Spleen (tissue), 11 donors: ENCODE measurements around the gene MEOX1. TPM values are rescaled to one million over a fixed set of nuclear protein-coding genes. Genes with fewer than 3 reads are reported as not detected.
A peak's percentile ranks its signal among the peaks of the same experiment; 100 is the strongest.

Experiments used
- DNase-seq: peaks from one replicate; pipeline ENCODE4 v3.0.0-alpha.2; 2020
- H3K27ac ChIP-seq, 8 donors: fragments of 200-600 bp; sonication (generic) in 7 of 8; 1 replicate in 4 of 8; 2 replicates in 4 of 8; pipeline versions ENCODE4 v1.5.0 to v1.8.0; 2016 to 2021; ENCODE audit warnings: inconsistent platforms in 4 of 8, mild to moderate bottlenecking in 4 of 8, moderate library complexity in 1 of 8
- H3K27me3 ChIP-seq, 7 donors: fragments of 200-600 bp; sonication (generic) in 6 of 7; replicated peaks in 1 of 7; 1 replicate in 4 of 7; 2 replicates in 3 of 7; pipeline versions ENCODE4 v1.5.0 to v1.8.0; 2016 to 2021; ENCODE audit warnings: inconsistent platforms in 3 of 7, mild to moderate bottlenecking in 1 of 7
- H3K36me3 ChIP-seq, 6 donors: fragments of 200-600 bp; sonication (generic) in 5 of 6; 1 replicate in 4 of 6; 2 replicates in 2 of 6; pipeline versions ENCODE4 v1.5.0 to v1.8.0; 2016 to 2021; ENCODE audit warnings: inconsistent platforms in 2 of 6
- H3K4me1 ChIP-seq, 6 donors: fragments of 200-600 bp; sonication (generic) in 5 of 6; 1 replicate in 3 of 6; 2 replicates in 3 of 6; pipeline versions ENCODE4 v1.5.0 to v1.8.0; 2016 to 2021; ENCODE audit warnings: inconsistent platforms in 3 of 6
- H3K4me3 ChIP-seq, 8 donors: fragments of 200-600 bp; sonication (generic) in 7 of 8; 1 replicate in 4 of 8; 2 replicates in 4 of 8; pipeline versions ENCODE4 v1.5.0 to v1.8.0; 2016 to 2021; ENCODE audit warnings: inconsistent platforms in 4 of 8, mild to moderate bottlenecking in 4 of 8, moderate library complexity in 2 of 8
- H3K9me3 ChIP-seq, 8 donors: fragments of 200-600 bp; sonication (generic) in 7 of 8; 1 replicate in 4 of 8; 2 replicates in 4 of 8; pipeline versions ENCODE4 v1.5.0 to v1.8.0; 2016 to 2021; ENCODE audit warnings: inconsistent platforms in 4 of 8
- CTCF ChIP-seq, 11 experiments: fragments of 200-600 bp in 7 of 11; fragments of 450-650 bp in 4 of 11; sonication (generic) in 4 of 11; IDR thresholded peaks in 8 of 11; conservative IDR thresholded peaks in 3 of 11; 1 replicate in 7 of 11; 2 replicates in 4 of 11; pipeline versions ENCODE4 v1.4.0 to v1.8.0; 2016 to 2021; ENCODE audit warnings: antibody characterized with exemption in 11 of 11, inconsistent platforms in 4 of 11, mild to moderate bottlenecking in 1 of 11
- POLR2A ChIP-seq, 3 donors: fragments of 450-650 bp; IDR thresholded peaks; one replicate each; pipeline ENCODE4 v1.5.1; 2017; ENCODE audit warnings: antibody characterized with exemption in 3 of 3, mild to moderate bottlenecking in 1 of 3
- POLR2AphosphoS5 ChIP-seq, 3 donors: sonication (generic); formaldehyde crosslinking; IDR thresholded peaks; one replicate each; pipeline ENCODE4 v1.5.1; 2017; ENCODE audit warnings: antibody characterized with exemption in 3 of 3
- WGBS, 5 donors: extraction: QIAGEN DNeasy Blood & Tissue Kit in 3 of 5; methylation state at CpG; one replicate each; pipeline versions ENCODE4 v1.1.5 to v1.1.7; 2013 to 2018; 5-methylcytosine and 5-hydroxymethylcytosine counted together
- intact Hi-C: fragments of 100-400 bp; cut with DNase I; formaldehyde crosslinking; loops from one replicate; pipeline ENCODE4 v1.15.0; 2023; ENCODE audit warnings: low total_unique reads
- polyA plus RNA-seq, 3 donors: library from polyadenylated mRNA; stranded (reverse); fragments of 200-250 nt; gene quantifications; one replicate each; pipeline ENCODE4 v1.2.1, GENCODE V29; 2013
- total RNA-seq, 7 donors: library from RNA; depleted of rRNA in 3 of 7; stranded (reverse); fragments of >200 nt in 3 of 7; fragmentation: NEBNext Ultra II Directional in 4 of 7; extraction: Animal tissue kit (Norgen Biotek cat#: 25700) in 4 of 7; gene quantifications; one replicate each; pipeline versions ENCODE4 v1.1.0 to v1.2.1, GENCODE V29; 2016 to 2021
- donor health status: healthy with polysubstance abuse.
- donor health status: DM: no; HTN: no; CAD: no; lungs with moderate emphysema.
- donor health status: DM: no; HTN: no; CAD: no.
- donor health status: Bipolar disorder and iron deficiency.
- donor health status: healthy.
- donor health status: DM: no; HTN: no; CAD: no.
- donor health status: DM: yes; HTN: yes; CAD: no.

The MEOX1 gene
- total and polyA plus RNA-seq, 10 donors = 4.1 to 46.9 (median 14.4) TPM

- H3K27ac ChIP-seq = no peak overlapping the region
- TF ChIP-seq POLR2A (IDR thresholded peaks at IDR 0.05) (no peak), POLR2AphosphoS5 (IDR thresholded peaks at IDR 0.05) (no peak), CTCF (IDR thresholded peaks at IDR 0.05 in 8 of 11, conservative IDR thresholded peaks at IDR 0.05 in 3 of 11) (no peak)
- no peak overlapping the region for H3K4me3 ChIP-seq
- intact Hi-C loops = no loop called here
- H3K9me3 ChIP-seq = no peaks in the 10 kb centered on the region
- no peaks in the 10 kb centered on the region for H3K36me3 ChIP-seq
- WGBS, 5 donors = 79 to 91% (median 88%) methylated on average over 5 of the region's 5 CpGs
- peaks cover 0 to 34% (median 8%) of the 10 kb centered on the region in 6 donors for H3K4me1 ChIP-seq
- DNase-seq = no peak
- no peaks in the 10 kb centered on the region for H3K27me3 ChIP-seq
Measured at GRCh38 chr17:43636426-43636825, 25.3 kb downstream of the MEOX1 start.

GRCh38 chr17:43634591-43635125 is 27.1 kb downstream of the MEOX1 start:
- peaks cover 0 to 27% (median 8%) of the 10 kb centered on the region in 6 donors for H3K4me1 ChIP-seq
- WGBS, 5 donors = 68 to 76% (median 71%) methylated on average over 13 of the region's 13 CpGs
- no peak for DNase-seq

GRCh38 chr17:43632221-43632620 is 29.5 kb downstream of the MEOX1 start:
- TF ChIP-seq CTCF (IDR thresholded peaks at IDR 0.05 in 8 of 11, conservative IDR thresholded peaks at IDR 0.05 in 3 of 11) (no peak), POLR2AphosphoS5 (IDR thresholded peaks at IDR 0.05) (no peak), POLR2A (IDR thresholded peaks at IDR 0.05) (no peak)
- intact Hi-C loops = no loop called here
- H3K4me1 ChIP-seq = peaks cover 0 to 39% (median 10%) of the 10 kb centered on the region in 6 donors
- peak overlapping the region; percentile 39 to 78 (median 70) for H3K27ac ChIP-seq
- H3K36me3 ChIP-seq = no peaks in the 10 kb centered on the region
- DNase-seq = no peak
- peaks cover 0 to 6% (median 0%) of the 10 kb centered on the region in 7 donors for H3K27me3 ChIP-seq
- no peaks in the 10 kb centered on the region for H3K9me3 ChIP-seq
- H3K4me3 ChIP-seq = no peak overlapping the region
- WGBS, 5 donors = 64 to 78% (median 72%) methylated on average over 10 of the region's 10 CpGs

More at GRCh38 chr17:43634591-43635125, 27.1 kb downstream of the MEOX1 start:
- Histone ChIP-seq H3K4me3 (no peak overlapping the region), H3K27me3 (no peaks in the 10 kb centered on the region), H3K27ac (peak overlapping the region in 7 of 8 donors; percentile 29 to 78 (median 36)), H3K36me3 (no peaks in the 10 kb centered on the region), H3K9me3 (no peaks in the 10 kb centered on the region)
- no peak for TF ChIP-seq POLR2AphosphoS5 (IDR thresholded peaks at IDR 0.05)
- no peak for TF ChIP-seq CTCF (IDR thresholded peaks at IDR 0.05 in 8 of 11, conservative IDR thresholded peaks at IDR 0.05 in 3 of 11)
- no peak for TF ChIP-seq POLR2A (IDR thresholded peaks at IDR 0.05)
- intact Hi-C loops = no loop called here

- DNase-seq = no peak
- Histone ChIP-seq H3K27me3 (peaks cover 0 to 6% (median 0%) of the 10 kb centered on the region in 7 donors), H3K36me3 (no peaks in the 10 kb centered on the region), H3K27ac (peak overlapping the region in 6 of 8 donors; percentile 57 to 78 (median 72)), H3K4me1 (peaks cover 0 to 39% (median 10%) of the 10 kb centered on the region in 6 donors), H3K9me3 (no peaks in the 10 kb centered on the region), H3K4me3 (no peak overlapping the region)
- TF ChIP-seq CTCF (IDR thresholded peaks at IDR 0.05 in 8 of 11, conservative IDR thresholded peaks at IDR 0.05 in 3 of 11) (no peak), POLR2A (IDR thresholded peaks at IDR 0.05) (no peak), POLR2AphosphoS5 (IDR thresholded peaks at IDR 0.05) (no peak)
- intact Hi-C loops = no loop called here
- WGBS, 5 donors = 89 to 93% (median 91%) methylated on average over 7 of the region's 7 CpGs
Measured at GRCh38 chr17:43631429-43631828, 30.3 kb downstream of the MEOX1 start.
